H1 (cell line): ENCODE data around the gene KLF16. TPM values are rescaled to one million over a fixed set of nuclear protein-coding genes. Genes with fewer than 3 reads are reported as not detected.

Source experiments
- CTCF ChIA-PET: fragments of 300-600 bp; sonication (Branson Sonifier 250); formaldehyde crosslinking; loops from one replicate; lab custom pipeline; 2021; ENCODE audit not compliant: partially characterized antibody; lab: Charles Lee
- POLR2A ChIA-PET: fragments of 300-600 bp; sonication (Branson Sonifier 250); formaldehyde crosslinking; loops from one replicate; lab custom pipeline; 2021; ENCODE audit warnings: inconsistent platforms; ENCODE audit not compliant: partially characterized antibody; lab: Charles Lee
- DNase-seq, 2 experiments: peaks; one replicate each; pipeline versions ENCODE4 v3.0.0 to v3.0.0-alpha.2; 2010 to 2022; ENCODE audit warnings: low spot score in 2 of 2, low read depth in 1 of 2, mixed read lengths in 1 of 2
- FAIRE-seq: peaks from 2 replicates; lab custom pipeline; 2011; peaks lifted over from hg19 to GRCh38; lab: Jason Lieb, UNC
- H2AFZ ChIP-seq: 2 replicates; pipeline ENCODE4 v1.8.1; 2012; ENCODE audit warnings: low read length, inconsistent platforms
- H2AK5ac ChIP-seq: 2 replicates; pipeline ENCODE4 v1.6.1; 2013; ENCODE audit warnings: low read depth, low read length
- H2BK120ac ChIP-seq: replicated peaks from 2 replicates; pipeline ENCODE3; 2013; ENCODE audit warnings: low read depth, low read length, inconsistent platforms
- H2BK12ac ChIP-seq: 2 replicates; pipeline ENCODE4 v1.6.1; 2013; ENCODE audit warnings: low read depth, low read length
- H2BK15ac ChIP-seq: 2 replicates; pipeline ENCODE4 v1.6.1; 2013; ENCODE audit warnings: low read length
- H2BK20ac ChIP-seq: 2 replicates; pipeline ENCODE4 v1.6.1; 2013; ENCODE audit warnings: low read length
- H2BK5ac ChIP-seq: 2 replicates; pipeline ENCODE4 v1.6.1; 2013; ENCODE audit warnings: low read depth, low read length
- H3K14ac ChIP-seq: 2 replicates; pipeline ENCODE4 v1.6.1; 2013; ENCODE audit warnings: inconsistent platforms; ENCODE audit not compliant: insufficient read length
- H3K18ac ChIP-seq: 2 replicates; pipeline ENCODE4 v1.6.1; 2013; ENCODE audit warnings: low read length; ENCODE audit errors: extremely low read depth
- H3K23ac ChIP-seq: 2 replicates; pipeline ENCODE4 v1.6.1; 2013; ENCODE audit warnings: inconsistent platforms; ENCODE audit not compliant: insufficient read length
- H3K23me2 ChIP-seq: 2 replicates; pipeline ENCODE4 v1.6.1; 2013; ENCODE audit warnings: low read depth, low read length
- H3K27ac ChIP-seq: 2 replicates; pipeline ENCODE4 v1.6.1; 2011; ENCODE audit warnings: low read depth, low read length, inconsistent platforms
- H3K27me3 ChIP-seq, 4 experiments: replicated peaks in 1 of 4; 1 replicate in 1 of 4; 2 replicates in 3 of 4; pipeline versions ENCODE4 v1.6.1 to v1.8.1; 2011 to 2013; ENCODE audit warnings: low read length in 3 of 4, mild to moderate bottlenecking in 3 of 4, inconsistent platforms in 2 of 4, mixed read lengths in 2 of 4, moderate library complexity in 1 of 4; ENCODE audit not compliant: control insufficient read depth in 3 of 4, insufficient read depth in 3 of 4; ENCODE audit errors: extremely low read depth in 1 of 4
- H3K36me3 ChIP-seq, 4 experiments: 2 replicates each; pipeline versions ENCODE4 v1.6.1 to v1.8.1; 2011 to 2013; ENCODE audit warnings: mild to moderate bottlenecking in 4 of 4, low read length in 3 of 4, moderate library complexity in 2 of 4, control low read depth in 1 of 4, inconsistent platforms in 1 of 4; ENCODE audit not compliant: insufficient read depth in 4 of 4, control insufficient read depth in 2 of 4
- H3K4ac ChIP-seq: replicated peaks from 2 replicates; pipeline ENCODE3; 2013; ENCODE audit warnings: low read length, low read depth, mixed read lengths, inconsistent platforms; ENCODE audit not compliant: insufficient read length
- H3K4me1 ChIP-seq, 4 experiments: replicated peaks in 1 of 4; 1 replicate in 1 of 4; 2 replicates in 3 of 4; pipeline versions ENCODE4 v1.6.1 to v1.8.1; 2011 to 2013; ENCODE audit warnings: low read length in 3 of 4, inconsistent platforms in 2 of 4, mixed read lengths in 1 of 4; ENCODE audit not compliant: insufficient read depth in 4 of 4, control insufficient read depth in 3 of 4
- H3K4me2 ChIP-seq, 2 experiments: 2 replicates each; pipeline versions ENCODE4 v1.6.1 to v1.8.1; 2011 to 2013; ENCODE audit warnings: low read depth in 2 of 2, low read length in 2 of 2, control low read depth in 1 of 2, inconsistent platforms in 1 of 2, mild to moderate bottlenecking in 1 of 2; ENCODE audit not compliant: insufficient read depth in 1 of 2
- H3K4me3 ChIP-seq, 4 experiments: fragments of 200-600, 300-600 bp in 1 of 4; sonication (generic), shearing (Covaris generic), sonication (Bioruptor Twin) in 1 of 4; 2 replicates each; pipeline versions ENCODE4 v1.5.1 to v1.8.1; 2011 to 2016; ENCODE audit warnings: low read length in 4 of 4, low read depth in 3 of 4, control low read depth in 2 of 4, inconsistent platforms in 2 of 4, mild to moderate bottlenecking in 2 of 4, mixed read lengths in 1 of 4, moderate library complexity in 1 of 4; ENCODE audit not compliant: insufficient read depth in 2 of 4; ENCODE audit errors: extremely low read depth in 1 of 4
- H3K56ac ChIP-seq: replicated peaks from 2 replicates; pipeline ENCODE3; 2013; ENCODE audit warnings: low read depth, mild to moderate bottlenecking, mixed read lengths, low read length, inconsistent platforms; ENCODE audit not compliant: insufficient read length
- H3K79me1 ChIP-seq: 2 replicates; pipeline ENCODE4 v1.6.1; 2013; ENCODE audit warnings: low read depth, low read length, control low read depth
- H3K79me2 ChIP-seq, 2 experiments: 2 replicates each; pipeline versions ENCODE4 v1.6.1 to v1.8.1; 2012 to 2013; ENCODE audit warnings: low read length in 2 of 2, mild to moderate bottlenecking in 2 of 2, inconsistent platforms in 1 of 2; ENCODE audit not compliant: insufficient read depth in 2 of 2, control insufficient read depth in 1 of 2
- H3K9ac ChIP-seq, 4 experiments: replicated peaks in 1 of 4; 1 replicate in 1 of 4; 2 replicates in 3 of 4; pipeline versions ENCODE4 v1.6.1 to v1.8.1; 2011 to 2013; ENCODE audit warnings: low read depth in 3 of 4, low read length in 3 of 4, control low read depth in 2 of 4, mild to moderate bottlenecking in 2 of 4, moderate library complexity in 2 of 4, inconsistent platforms in 1 of 4; ENCODE audit errors: extremely low read depth in 1 of 4
- H3K9me3 ChIP-seq, 2 experiments: 2 replicates each; pipeline versions ENCODE4 v1.6.1 to v1.8.1; 2012 to 2013; ENCODE audit warnings: mild to moderate bottlenecking in 2 of 2, moderate library complexity in 2 of 2, control low read depth in 1 of 2, inconsistent platforms in 1 of 2, low read depth in 1 of 2, low read length in 1 of 2, mixed read lengths in 1 of 2; ENCODE audit not compliant: insufficient read depth in 2 of 2
- H4K20me1 ChIP-seq, 2 experiments: replicated peaks in 1 of 2; 2 replicates each; pipeline versions ENCODE3 to v1.8.1; 2011 to 2013; ENCODE audit warnings: inconsistent platforms in 2 of 2, low read length in 2 of 2, mild to moderate bottlenecking in 1 of 2; ENCODE audit not compliant: insufficient read depth in 2 of 2, control insufficient read depth in 1 of 2
- H4K5ac ChIP-seq: 2 replicates; pipeline ENCODE4 v1.6.1; 2013; ENCODE audit warnings: low read length, low read depth, mixed read lengths, inconsistent platforms; ENCODE audit not compliant: insufficient read length
- H4K8ac ChIP-seq: 2 replicates; pipeline ENCODE4 v1.8.0; 2013; ENCODE audit warnings: mild to moderate bottlenecking, moderate library complexity, low read length, inconsistent platforms; ENCODE audit not compliant: insufficient read depth; ENCODE audit errors: extremely low read depth
- H4K91ac ChIP-seq: replicated peaks from 2 replicates; pipeline ENCODE3; 2013; ENCODE audit warnings: low read length, mixed read lengths, inconsistent platforms; ENCODE audit not compliant: insufficient read length
- CTCF ChIP-seq, 3 experiments: IDR thresholded peaks; 1 replicate in 2 of 3; 2 replicates in 1 of 3; pipeline versions ENCODE4 v1.5.1 to v1.6.1; 2011; ENCODE audit warnings: low read length in 3 of 3, mild to moderate bottlenecking in 3 of 3, inconsistent platforms in 2 of 3, low read depth in 1 of 3, moderate library complexity in 1 of 3; ENCODE audit not compliant: insufficient read depth in 1 of 3; ENCODE audit errors: control extremely low read depth in 1 of 3
- EP300 ChIP-seq, 2 experiments: IDR thresholded peaks; 1 replicate in 1 of 2; 2 replicates in 1 of 2; pipeline ENCODE4 v1.6.1; 2011 to 2012; ENCODE audit warnings: low read depth in 2 of 2, low read length in 2 of 2, mild to moderate bottlenecking in 2 of 2, borderline replicate concordance in 1 of 2, inconsistent platforms in 1 of 2, moderate library complexity in 1 of 2
- GABPA ChIP-seq: IDR thresholded peaks from 2 replicates; pipeline ENCODE4 v1.6.1; 2011; ENCODE audit warnings: mild to moderate bottlenecking, low read length, moderate library complexity, borderline replicate concordance; ENCODE audit not compliant: insufficient read depth
- HDAC6 ChIP-seq: IDR thresholded peaks from one replicate; pipeline ENCODE4 v1.7.1; 2012; ENCODE audit warnings: low read depth, mild to moderate bottlenecking, inconsistent platforms, low read length, moderate library complexity
- JUND ChIP-seq: IDR thresholded peaks from 2 replicates; pipeline ENCODE4 v1.6.1; 2011; ENCODE audit warnings: mild to moderate bottlenecking, improper control_type of control experiment, low read length
- NRF1 ChIP-seq: IDR thresholded peaks from 2 replicates; pipeline ENCODE4 v1.6.1; 2011; ENCODE audit warnings: mild to moderate bottlenecking, low read depth, low read length, improper control_type of control experiment
- PHF8 ChIP-seq: fragments of 200-600 bp; sonication (generic); conservative IDR thresholded peaks from 2 replicates; pipeline ENCODE4 v1.7.1; 2012; ENCODE audit warnings: low read depth, mild to moderate bottlenecking, inconsistent platforms, low read length, moderate library complexity
- SIN3A ChIP-seq, 2 experiments: IDR thresholded peaks in 1 of 2; conservative IDR thresholded peaks in 1 of 2; 2 replicates each; pipeline ENCODE4 v1.6.1; 2011 to 2012; ENCODE audit warnings: low read length in 2 of 2, improper control_type of control experiment in 1 of 2, low read depth in 1 of 2, mild to moderate bottlenecking in 1 of 2
- SP2 ChIP-seq: IDR thresholded peaks from 2 replicates; pipeline ENCODE4 v1.6.1; 2012; ENCODE audit warnings: mild to moderate bottlenecking, low read length, inconsistent platforms
- TAF1 ChIP-seq: IDR thresholded peaks from 2 replicates; pipeline ENCODE4 v1.6.1; 2011; ENCODE audit warnings: mild to moderate bottlenecking, low read depth, low read length
- YY1 ChIP-seq: IDR thresholded peaks from 2 replicates; pipeline ENCODE4 v1.6.1; 2011; ENCODE audit warnings: low read depth, mild to moderate bottlenecking, low read length
- WGBS, 2 experiments: shearing (Covaris generic) in 1 of 2; methylation state at CpG; one replicate each; pipeline versions ENCODE4 v1.1.6 to v1.1.7; 2013 to 2015; ENCODE audit warnings: low lambda C conversion rate in 2 of 2, mixed read lengths in 2 of 2, inconsistent platforms in 1 of 2, low coverage in 1 of 2, missing lambda C conversion rate in 1 of 2; ENCODE audit not compliant: insufficient replicate concordance in 2 of 2, insufficient coverage in 1 of 2, insufficient read length in 1 of 2; ENCODE audit errors: extremely low coverage in 1 of 2, missing lambda C conversion rate in 1 of 2; 5-methylcytosine and 5-hydroxymethylcytosine counted together
- polyA plus RNA-seq, 7 experiments: library from polyadenylated mRNA; depleted of rRNA in 3 of 7; stranded (reverse) in 5 of 7; unstranded in 2 of 7; fragments of >200 nt in 5 of 7; fragments of 200-250 nt in 2 of 7; gene quantifications; 1 replicate in 5 of 7; 2 replicates in 1 of 7; 4 replicates in 1 of 7; pipeline versions ENCODE4 v1.2.1 to v1.2.3, GENCODE V29; 2011 to 2013; ENCODE audit warnings: missing spikeins in 2 of 7, mixed read lengths in 2 of 7
- total RNA-seq: library from RNA; stranded (reverse); fragmentation: NEBNext Ultra II Directional; extraction: Animal tissue kit (Norgen Biotek cat#: 25700); gene quantifications from 2 replicates; pipeline ENCODE4 v1.2.1, GENCODE V29; 2021

The KLF16 gene
- total and polyA plus RNA-seq, 2 of the 8 experiments (the other 6 are each of a cell fraction or from before 2014, with no cell fraction given), result 14.3 to 45.9 TPM

GRCh38 chr19:1833540-1833939, 29.8 kb downstream of the KLF16 start:
- H3K23ac ChIP-seq, result no peak overlapping the region
- H2AK5ac ChIP-seq, result no peak overlapping the region
- no peak overlapping the region for H2BK5ac ChIP-seq
- no peak overlapping the region for H2AFZ ChIP-seq
- no peak overlapping the region for H3K4me2 ChIP-seq
- no peak overlapping the region for H3K4ac ChIP-seq
- no peak overlapping the region for H3K4me3 ChIP-seq
- no peak overlapping the region for H3K18ac ChIP-seq
- H2BK20ac ChIP-seq, result no peak overlapping the region
- no peaks in the 10 kb centered on the region for H3K27me3 ChIP-seq
- peaks cover 3 to 45% of the 10 kb centered on the region in 2 experiments; a peak in 3 of 4 replicates for H3K79me2 ChIP-seq
- H4K8ac ChIP-seq, result no peak overlapping the region
- H3K23me2 ChIP-seq, result no peaks in the 10 kb centered on the region
- H3K9me3 ChIP-seq, result no peaks in the 10 kb centered on the region
- H3K4me1 ChIP-seq, result peaks cover 0 to 3% (median 1%) of the 10 kb centered on the region in 4 experiments; a peak in 2 of 7 replicates
- no peak overlapping the region for H4K91ac ChIP-seq
- H3K36me3 ChIP-seq, result 0 out of 8 replicates have a peak, but pooled peaks cover 0 to 4% (median 0%) of the 10 kb centered on the region in 4 experiments
- no peak overlapping the region for H3K27ac ChIP-seq
- peaks cover 9 to 21% of the 10 kb centered on the region in 2 experiments for H4K20me1 ChIP-seq
- peaks cover 20% of the 10 kb centered on the region for H3K79me1 ChIP-seq
- no peak overlapping the region for H2BK120ac ChIP-seq
- no peak for FAIRE-seq
- DNase-seq, result no peak
- no peak overlapping the region for H4K5ac ChIP-seq
- no peak overlapping the region for H2BK15ac ChIP-seq
- ChIA-PET CTCF (interaction anchor here (0.8 to 16.5 kb wide), 7 partner anchors 7 to 64 kb away, joined by 3 to 228 read pairs (median 3); no protein-coding TSS in a partner anchor), POLR2A (interaction anchor here (1.2 to 2.0 kb wide), 2 partner anchors 10 to 24 kb away, joined by 3 to 5 read pairs; no protein-coding TSS in a partner anchor)
- no peak overlapping the region for H2BK12ac ChIP-seq
- H3K56ac ChIP-seq, result no peak overlapping the region
- H3K9ac ChIP-seq, result no peak overlapping the region
- WGBS, 2 experiments, result 93% methylated on average over 10 of the region's 15 CpGs; no CpG with 5 or more reads in 1 of the 2 experiments
- no peak overlapping the region for H3K14ac ChIP-seq
- TF ChIP-seq TAF1, result no peak
- no peak for TF ChIP-seq JUND
- TF ChIP-seq NRF1, result no peak
- TF ChIP-seq SP2, result no peak
- no peak for TF ChIP-seq SIN3A (conservative IDR thresholded peaks at IDR 0.05 in 1 of 2, IDR thresholded peaks at IDR 0.05 in 1 of 2; ENCODE audit: low read depth in 1 of 2, low read length in 2 of 2)
- TF ChIP-seq CTCF (IDR thresholded peaks at IDR 0.05; ENCODE audit: control extremely low read depth in 1 of 3, insufficient read depth in 1 of 3, low read depth in 1 of 3, low read length in 3 of 3), result no peak
- no peak for TF ChIP-seq HDAC6
- no peak for TF ChIP-seq EP300 (IDR thresholded peaks at IDR 0.05; ENCODE audit: borderline replicate concordance in 1 of 2, low read depth in 2 of 2, low read length in 2 of 2)
- no peak for TF ChIP-seq YY1
- no peak for TF ChIP-seq PHF8
- no peak for TF ChIP-seq GABPA
